GM15510 (cell line): ENCODE results near the gene MMD2.

Source experiments
- POLR2A ChIP-seq: IDR thresholded peaks from 3 replicates; pipeline ENCODE4 v1.6.1; 2011; ENCODE audit warnings: borderline replicate concordance; ENCODE audit not compliant: insufficient read length; ENCODE audit errors: extremely low read depth

The MMD2 gene

DNA sequence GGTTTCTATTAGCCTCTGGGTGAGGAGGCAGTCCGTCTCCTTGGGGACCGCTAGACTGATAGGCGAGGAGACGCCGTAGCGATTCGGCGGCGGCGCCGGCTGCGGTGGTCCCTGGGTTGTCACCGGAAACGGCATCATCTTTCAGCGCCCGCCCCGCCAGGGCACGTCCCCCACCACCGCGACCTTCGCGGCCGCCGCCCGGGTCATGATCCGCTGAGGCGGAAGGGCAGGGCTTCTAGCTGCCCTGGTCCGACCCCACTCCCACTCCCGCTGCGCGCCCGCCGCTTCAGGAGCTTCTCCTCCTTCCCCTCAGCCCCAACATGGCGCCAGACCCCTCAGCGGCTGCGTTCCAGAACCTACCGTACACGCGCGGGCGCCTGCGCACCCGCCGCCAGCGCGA lies 97.3 kb downstream of the MMD2 start, which contains the start of gene PAPOLB:
PAPOLB (minus strand) TSS at position 358 of the 400 bp plus-strand sequence; CDS start at position 138, 220 bp downstream.
- no peak for TF ChIP-seq POLR2A

DNA sequence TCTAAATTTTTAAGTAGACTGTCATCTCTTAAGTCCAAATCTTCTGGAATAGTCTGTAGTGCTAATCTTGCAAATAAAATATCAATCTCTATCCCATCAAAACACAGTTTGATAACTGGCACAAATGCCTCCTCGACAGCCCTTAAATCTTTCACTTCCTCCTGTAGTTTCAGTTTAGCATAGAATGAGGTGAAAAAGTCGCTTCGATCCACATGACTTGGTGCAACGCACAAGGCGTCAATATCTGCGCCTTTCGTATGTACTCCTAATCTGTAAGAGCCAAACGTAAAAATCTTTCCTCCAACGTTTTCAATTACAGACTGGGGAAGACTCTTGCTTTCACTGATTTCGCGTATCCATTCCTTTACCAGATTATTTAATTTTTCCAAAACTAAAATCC lies 97.8 kb downstream of the MMD2 start:
- no peak for TF ChIP-seq POLR2A

DNA sequence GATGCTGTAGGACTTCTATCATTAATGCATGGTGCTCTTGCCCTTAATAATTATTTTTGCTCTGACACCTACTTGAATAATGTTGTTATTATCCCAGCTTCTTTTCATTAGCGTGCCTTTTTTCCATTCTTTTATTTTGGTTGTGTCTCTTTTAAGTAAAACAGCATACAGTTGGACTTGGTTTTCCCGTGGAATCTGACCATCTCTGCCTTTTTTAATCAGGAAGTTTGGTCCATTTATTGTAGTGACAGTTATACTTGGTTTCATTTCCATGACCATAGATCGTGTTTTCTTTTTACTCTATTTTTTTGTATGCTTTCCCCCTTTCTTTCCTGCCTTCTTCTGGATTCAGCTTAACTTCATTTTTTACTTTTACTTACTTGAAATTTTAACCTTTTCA lies 101.8 kb downstream of the MMD2 start:
- TF ChIP-seq POLR2A = no peak

DNA sequence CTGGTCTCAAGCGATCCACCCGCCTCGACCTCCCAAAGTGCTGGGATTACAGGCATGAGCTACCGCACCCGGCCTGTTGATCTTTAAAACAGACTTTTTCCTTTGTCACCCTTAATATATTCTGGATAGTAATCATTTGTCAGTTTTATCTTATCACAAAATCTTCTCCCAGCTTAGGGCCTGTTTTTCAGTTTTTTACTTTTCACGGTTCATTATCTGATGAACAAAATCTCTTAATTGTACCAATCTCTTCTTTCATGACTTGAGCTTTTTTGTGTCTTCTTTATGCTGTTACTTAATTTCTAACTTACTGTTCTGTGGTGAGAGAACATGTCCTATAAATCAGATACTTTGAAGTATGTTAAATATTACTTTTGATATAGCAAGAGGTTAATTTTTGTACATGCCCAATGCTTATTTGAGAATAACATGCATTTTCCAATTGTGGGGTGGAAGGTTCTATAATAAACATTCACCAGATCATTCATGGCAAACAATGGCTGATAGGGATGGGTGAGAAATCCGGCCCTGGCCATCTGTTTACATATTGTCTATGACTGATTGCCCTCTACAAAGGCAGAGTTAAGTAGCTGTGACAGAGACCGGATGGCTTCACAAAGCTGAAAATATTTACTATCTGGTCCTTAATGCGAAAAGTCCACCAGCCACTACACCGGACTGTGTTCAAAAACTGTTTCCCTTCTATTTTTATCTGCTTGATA lies 102.5 kb downstream of the MMD2 start:
- no peak for TF ChIP-seq POLR2A
